Parathyroid adenoma (tissue), 2 donors: ENCODE measurements around the gene KCTD15.

ENCODE experiments used
- H2AFZ ChIP-seq: fragments of 300-600 bp; sonication (generic); one replicate; pipeline ENCODE4 v1.7.0; 2017; ENCODE audit warnings: antibody characterized with exemption, mild to moderate bottlenecking
- H3K27ac ChIP-seq: fragments of 300-600 bp; sonication (generic); one replicate; pipeline ENCODE4 v1.7.0; 2017
- H3K27me3 ChIP-seq: fragments of 300-600 bp; sonication (generic); one replicate; pipeline ENCODE4 v1.7.0; 2017; ENCODE audit warnings: low read length; ENCODE audit not compliant: control insufficient read depth, insufficient read depth
- H3K36me3 ChIP-seq: fragments of 300-600 bp; sonication (generic); one replicate; pipeline ENCODE4 v1.7.0; 2017; ENCODE audit warnings: low read length; ENCODE audit not compliant: control insufficient read depth, insufficient read depth
- H3K4me1 ChIP-seq: fragments of 300-600 bp; sonication (generic); one replicate; pipeline ENCODE4 v1.7.0; 2017; ENCODE audit warnings: control low read depth
- H3K4me2 ChIP-seq: fragments of 300-600 bp; sonication (generic); one replicate; pipeline ENCODE4 v1.7.0; 2017; ENCODE audit warnings: low read length
- H3K4me3 ChIP-seq: fragments of 300-600 bp; sonication (generic); one replicate; pipeline ENCODE4 v1.7.0; 2017; ENCODE audit warnings: low read depth, low read length
- H3K79me2 ChIP-seq: fragments of 300-600 bp; sonication (generic); one replicate; pipeline ENCODE4 v1.7.0; 2017; ENCODE audit warnings: control low read depth
- H3K9ac ChIP-seq: fragments of 300-600 bp; sonication (generic); one replicate; pipeline ENCODE4 v1.7.0; 2017; ENCODE audit warnings: mild to moderate bottlenecking
- H3K9me3 ChIP-seq: fragments of 300-600 bp; sonication (generic); one replicate; pipeline ENCODE4 v1.7.0; 2017; ENCODE audit warnings: low read length; ENCODE audit not compliant: control insufficient read depth
- TF ChIP-seq, protein P1 (sequence below): fragments of 300-600 bp; sonication (generic); IDR thresholded peaks from one replicate; pipeline ENCODE4 v1.7.0; 2017; ENCODE audit warnings: antibody characterized with exemption, mild to moderate bottlenecking
- donor health status: primary hyperparathyroidism.

KCTD15 gene

DNA sequence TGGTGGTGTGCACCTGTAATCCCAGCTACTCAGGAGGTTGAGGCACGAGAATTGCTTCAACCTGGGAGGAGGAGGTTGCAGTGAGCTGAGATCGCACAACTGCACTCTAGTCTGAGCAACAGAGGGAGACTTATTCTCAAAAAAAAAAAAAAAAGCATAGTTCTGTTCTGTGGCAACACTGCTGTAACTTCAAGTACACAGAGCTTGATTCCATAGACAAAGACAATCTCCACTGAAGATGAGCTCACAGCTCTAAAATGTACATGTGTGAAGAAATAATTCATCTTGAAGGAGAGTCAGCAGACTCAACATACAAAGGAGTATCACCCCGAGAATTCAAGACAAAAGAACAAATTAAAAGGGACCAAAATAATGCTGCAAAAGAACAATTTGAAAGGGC, 47.8 kb downstream of the KCTD15 start:
- H3K79me2 ChIP-seq, result no peaks in the 10 kb centered on the region
- H3K36me3 ChIP-seq, result no peaks in the 10 kb centered on the region
- H3K4me2 ChIP-seq, result no peak overlapping the region
- H3K4me1 ChIP-seq, result no peaks in the 10 kb centered on the region
- H3K27ac ChIP-seq, result no peak overlapping the region
- H3K4me3 ChIP-seq, result no peak overlapping the region
- no peak overlapping the region for H3K9ac ChIP-seq
- TF ChIP-seq, protein P1, sequence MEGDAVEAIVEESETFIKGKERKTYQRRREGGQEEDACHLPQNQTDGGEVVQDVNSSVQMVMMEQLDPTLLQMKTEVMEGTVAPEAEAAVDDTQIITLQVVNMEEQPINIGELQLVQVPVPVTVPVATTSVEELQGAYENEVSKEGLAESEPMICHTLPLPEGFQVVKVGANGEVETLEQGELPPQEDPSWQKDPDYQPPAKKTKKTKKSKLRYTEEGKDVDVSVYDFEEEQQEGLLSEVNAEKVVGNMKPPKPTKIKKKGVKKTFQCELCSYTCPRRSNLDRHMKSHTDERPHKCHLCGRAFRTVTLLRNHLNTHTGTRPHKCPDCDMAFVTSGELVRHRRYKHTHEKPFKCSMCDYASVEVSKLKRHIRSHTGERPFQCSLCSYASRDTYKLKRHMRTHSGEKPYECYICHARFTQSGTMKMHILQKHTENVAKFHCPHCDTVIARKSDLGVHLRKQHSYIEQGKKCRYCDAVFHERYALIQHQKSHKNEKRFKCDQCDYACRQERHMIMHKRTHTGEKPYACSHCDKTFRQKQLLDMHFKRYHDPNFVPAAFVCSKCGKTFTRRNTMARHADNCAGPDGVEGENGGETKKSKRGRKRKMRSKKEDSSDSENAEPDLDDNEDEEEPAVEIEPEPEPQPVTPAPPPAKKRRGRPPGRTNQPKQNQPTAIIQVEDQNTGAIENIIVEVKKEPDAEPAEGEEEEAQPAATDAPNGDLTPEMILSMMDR, result no peak
- no peaks in the 10 kb centered on the region for H3K27me3 ChIP-seq
- no peaks in the 10 kb centered on the region for H3K9me3 ChIP-seq
- H2AFZ ChIP-seq, result no peak overlapping the region

DNA sequence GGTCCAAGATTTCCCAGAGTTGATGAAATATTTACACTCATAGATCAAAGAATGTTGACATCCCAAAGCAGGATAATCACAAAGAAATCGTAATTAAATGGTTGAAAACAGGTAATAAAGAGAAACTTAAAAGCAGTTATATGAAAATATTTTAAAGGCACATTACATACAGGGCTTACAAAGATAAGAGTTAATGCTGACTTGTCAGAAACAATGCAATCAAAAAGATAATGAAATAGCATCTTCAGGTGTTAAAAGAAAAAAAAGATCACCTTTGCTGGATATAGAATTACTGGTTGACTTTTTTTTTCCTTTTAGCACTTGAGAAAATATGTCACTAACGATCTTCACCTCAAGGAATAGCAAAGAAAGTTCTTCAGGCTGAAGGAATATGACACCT, 48.8 kb downstream of the KCTD15 start:
- no peaks in the 10 kb centered on the region for H3K9me3 ChIP-seq
- TF ChIP-seq, protein P1, result no peak

DNA sequence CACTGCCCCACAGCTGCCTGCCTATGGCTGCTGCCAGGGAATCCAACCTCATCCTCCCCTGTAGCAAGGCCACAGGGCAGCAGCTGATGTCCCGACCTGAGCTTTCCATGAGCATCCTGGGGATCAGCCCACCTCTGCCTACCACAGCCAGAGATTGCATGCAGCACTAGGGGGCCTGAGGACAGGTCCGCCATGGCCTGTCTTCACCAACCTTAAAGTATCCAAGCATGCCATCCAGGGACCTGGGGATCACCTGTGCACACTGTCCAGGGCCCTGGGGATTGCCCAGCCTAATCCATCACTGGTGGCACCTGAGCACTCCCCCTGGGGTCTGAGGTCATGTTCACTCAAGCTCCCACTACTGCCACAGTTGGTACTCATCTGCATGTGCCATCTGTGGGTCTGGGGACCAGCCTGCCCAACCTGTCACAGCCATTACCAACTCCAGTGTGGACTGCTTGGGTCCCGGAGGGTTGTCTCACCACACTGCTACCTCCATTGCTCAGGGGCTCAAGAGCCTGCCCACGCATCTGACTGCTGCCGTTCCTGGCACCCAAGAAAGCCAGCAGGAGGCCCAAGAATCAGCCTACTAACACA, 53.0 kb downstream of the KCTD15 start:
- no peak overlapping the region for H3K4me3 ChIP-seq
- no peak overlapping the region for H3K9ac ChIP-seq
- H3K27ac ChIP-seq, result no peak overlapping the region
- H3K9me3 ChIP-seq, result no peaks in the 10 kb centered on the region
- H3K27me3 ChIP-seq, result no peaks in the 10 kb centered on the region
- H2AFZ ChIP-seq, result no peak overlapping the region
- no peaks in the 10 kb centered on the region for H3K4me1 ChIP-seq
- no peaks in the 10 kb centered on the region for H3K79me2 ChIP-seq
- TF ChIP-seq, protein P1, result no peak
- no peak overlapping the region for H3K4me2 ChIP-seq
- H3K36me3 ChIP-seq, result no peaks in the 10 kb centered on the region

More for the DNA sequence above, 48.8 kb downstream of the KCTD15 start:
- Histone ChIP-seq H3K79me2 (no peaks in the 10 kb centered on the region), H2AFZ (no peak overlapping the region), H3K36me3 (no peaks in the 10 kb centered on the region), H3K27me3 (no peaks in the 10 kb centered on the region), H3K9ac (no peak overlapping the region), H3K4me3 (no peak overlapping the region), H3K27ac (no peak overlapping the region), H3K4me2 (no peak overlapping the region), H3K4me1 (no peaks in the 10 kb centered on the region)

DNA sequence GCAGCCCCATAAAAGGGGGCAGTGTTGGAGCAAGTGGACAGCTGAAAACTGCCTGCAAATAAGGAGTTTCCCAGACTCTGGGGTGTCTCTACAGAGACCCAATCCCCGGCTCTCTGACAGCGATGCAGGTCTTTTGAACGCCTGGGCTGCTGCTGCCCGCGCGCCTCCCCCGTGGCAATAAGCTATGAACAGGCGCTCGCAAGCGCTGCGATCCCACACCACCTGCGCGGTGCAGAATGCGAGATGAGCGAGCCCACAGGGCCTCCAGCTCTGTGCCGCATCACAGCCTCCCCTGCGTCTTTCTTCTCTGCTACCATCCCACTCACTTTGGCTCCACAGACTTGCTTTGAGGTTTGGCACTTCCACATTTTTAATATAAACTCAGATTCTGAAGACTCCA, 62.3 kb downstream of the KCTD15 start:
- no peak overlapping the region for H3K4me2 ChIP-seq
- H3K79me2 ChIP-seq, result no peaks in the 10 kb centered on the region
- H3K4me3 ChIP-seq, result no peak overlapping the region
- H3K27me3 ChIP-seq, result no peaks in the 10 kb centered on the region
- H3K9me3 ChIP-seq, result no peaks in the 10 kb centered on the region
- TF ChIP-seq, protein P1, result no peak
- H2AFZ ChIP-seq, result no peak overlapping the region
- no peak overlapping the region for H3K27ac ChIP-seq
- no peaks in the 10 kb centered on the region for H3K4me1 ChIP-seq
- no peak overlapping the region for H3K9ac ChIP-seq
- H3K36me3 ChIP-seq, result no peaks in the 10 kb centered on the region
